HUES48 (cell line): ENCODE data around the gene ECEL1.
"Not testable (repeated sequence)": the region's sequence is repeated elsewhere in the genome, so short reads cannot be mapped to it uniquely, and the experiment has no call there.

Experiments used
- H3K27ac ChIP-seq: one replicate; pipeline ENCODE4 v1.7.0; 2013; ENCODE audit warnings: low read depth, low read length, inconsistent platforms
- H3K27me3 ChIP-seq: 2 replicates; pipeline ENCODE4 v1.6.1; 2013; ENCODE audit warnings: mild to moderate bottlenecking, low read length; ENCODE audit not compliant: control insufficient read depth, insufficient read depth
- H3K36me3 ChIP-seq: 2 replicates; pipeline ENCODE4 v1.6.1; 2013; ENCODE audit warnings: low read length; ENCODE audit not compliant: control insufficient read depth, insufficient read depth
- H3K4me1 ChIP-seq: 2 replicates; pipeline ENCODE4 v1.6.1; 2013; ENCODE audit warnings: mild to moderate bottlenecking, low read length; ENCODE audit not compliant: control insufficient read depth, insufficient read depth
- H3K4me3 ChIP-seq: 2 replicates; pipeline ENCODE4 v1.5.1; 2013; ENCODE audit warnings: mild to moderate bottlenecking, low read depth, low read length
- H3K9ac ChIP-seq: 2 replicates; pipeline ENCODE4 v1.6.1; 2013; ENCODE audit warnings: mild to moderate bottlenecking, low read depth, low read length, moderate library complexity
- H3K9me3 ChIP-seq: 2 replicates; pipeline ENCODE4 v1.6.1; 2013; ENCODE audit warnings: low read length; ENCODE audit not compliant: control insufficient read depth, insufficient read depth

The ECEL1 gene

DNA sequence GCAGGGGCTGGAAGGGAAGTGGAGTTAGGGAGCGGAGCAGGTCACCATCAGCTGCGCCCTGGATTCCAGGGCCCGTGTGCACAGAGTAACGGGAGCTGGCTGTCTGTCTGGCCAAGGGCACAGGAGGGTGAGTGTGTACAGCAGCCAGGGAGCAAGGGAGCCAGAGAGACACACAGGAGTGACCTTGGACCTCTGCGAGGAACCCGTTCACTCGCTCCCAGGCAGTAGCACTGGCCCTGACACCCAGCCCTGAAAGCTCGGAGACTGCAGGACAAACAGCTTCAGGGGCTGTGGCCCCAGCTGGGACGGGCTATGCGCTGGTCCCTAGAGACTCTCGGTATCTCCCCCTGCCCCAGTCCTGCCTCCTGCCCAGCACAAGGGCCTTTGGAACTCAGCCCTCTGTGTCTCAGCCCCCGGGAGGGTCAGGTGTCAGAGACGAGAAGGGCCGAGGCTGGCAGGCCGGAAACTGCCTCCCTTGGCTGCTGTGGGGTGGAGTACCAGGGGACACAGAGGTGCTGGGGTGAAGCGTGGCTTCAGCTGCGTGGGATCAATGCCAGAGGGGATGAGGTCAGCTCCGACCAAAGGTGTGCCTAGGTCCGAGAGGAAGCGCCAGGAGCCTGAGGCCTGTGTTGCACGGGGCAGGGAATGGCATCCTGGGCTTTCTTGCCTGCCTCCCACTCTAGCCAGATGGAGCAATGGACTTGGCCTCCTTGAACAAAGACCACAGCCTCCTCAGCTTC lies 43.8 kb downstream of the ECEL1 start:
- not testable (repeated sequence) for H3K9me3 ChIP-seq, H3K4me1 ChIP-seq, H3K36me3 ChIP-seq, H3K9ac ChIP-seq, H3K4me3 ChIP-seq, H3K27ac ChIP-seq, H3K27me3 ChIP-seq

DNA sequence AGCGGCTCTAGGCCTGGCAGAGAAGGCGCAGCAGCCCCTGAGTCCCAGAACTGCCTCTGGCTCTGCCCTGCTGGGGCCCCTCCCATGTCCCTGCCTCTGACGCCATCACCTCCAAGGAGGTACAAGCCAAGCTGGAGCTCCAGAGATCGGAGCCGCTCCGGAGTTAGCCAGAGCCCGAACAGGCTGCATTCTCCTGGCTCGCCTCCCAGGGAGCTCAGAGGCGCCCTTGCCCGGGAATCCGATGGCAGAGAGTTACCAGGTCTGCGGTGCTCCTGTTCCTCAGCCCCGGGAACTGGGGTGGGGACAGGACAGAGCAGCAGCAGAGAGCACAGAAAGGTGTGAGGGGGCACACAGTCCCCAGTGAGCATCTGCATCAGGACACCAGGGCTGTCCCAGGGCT lies 44.6 kb downstream of the ECEL1 start:
- not testable (repeated sequence) for H3K9me3 ChIP-seq, H3K36me3 ChIP-seq, H3K27me3 ChIP-seq, H3K27ac ChIP-seq, H3K9ac ChIP-seq, H3K4me1 ChIP-seq, H3K4me3 ChIP-seq

DNA sequence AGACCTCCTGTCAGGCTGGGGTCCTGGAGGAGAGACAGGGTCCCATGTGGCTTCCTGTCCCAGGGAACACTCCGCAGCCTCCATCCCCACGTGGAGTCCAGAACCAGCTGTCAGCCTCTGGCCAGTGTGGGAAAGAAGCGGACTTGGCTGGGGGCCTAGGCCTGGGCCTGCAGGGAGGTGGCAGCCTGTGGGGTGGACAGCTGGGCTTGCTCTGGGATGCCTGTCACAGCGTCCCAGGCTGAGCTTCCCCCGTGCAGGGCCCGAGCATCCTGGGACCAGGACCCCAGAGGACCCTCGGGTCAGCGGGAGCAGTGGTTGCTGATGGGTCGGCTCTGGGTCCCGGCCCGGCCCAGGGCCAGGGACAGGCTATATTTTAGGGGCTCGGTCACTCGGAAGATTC lies 45.2 kb downstream of the ECEL1 start:
- H3K4me1 ChIP-seq, H3K27me3 ChIP-seq, H3K4me3 ChIP-seq, H3K9ac ChIP-seq, H3K36me3 ChIP-seq, H3K27ac ChIP-seq, H3K9me3 ChIP-seq: not testable (repeated sequence)

DNA sequence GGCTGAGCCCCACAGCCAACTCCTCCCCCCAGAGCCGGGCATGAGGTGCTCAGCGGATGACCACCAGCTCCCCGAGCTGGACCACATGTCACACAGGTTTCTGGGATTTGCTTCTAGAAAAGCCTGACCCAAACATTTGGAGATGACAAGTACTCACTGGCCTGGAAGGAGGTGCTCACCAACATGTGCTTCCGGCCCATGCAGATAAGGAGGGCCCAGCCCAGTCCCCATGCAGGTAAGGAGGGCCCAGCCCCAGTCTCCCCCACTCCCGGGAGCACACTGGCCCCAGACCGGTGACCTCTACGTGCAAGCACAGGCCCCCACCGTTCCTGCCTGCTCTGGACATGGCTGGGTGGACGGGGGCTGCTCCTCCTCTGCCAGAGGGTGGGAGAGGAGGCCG lies 45.7 kb downstream of the ECEL1 start:
- not testable (repeated sequence) for H3K9me3 ChIP-seq, H3K4me1 ChIP-seq, H3K27me3 ChIP-seq, H3K4me3 ChIP-seq, H3K27ac ChIP-seq, H3K9ac ChIP-seq, H3K36me3 ChIP-seq

DNA sequence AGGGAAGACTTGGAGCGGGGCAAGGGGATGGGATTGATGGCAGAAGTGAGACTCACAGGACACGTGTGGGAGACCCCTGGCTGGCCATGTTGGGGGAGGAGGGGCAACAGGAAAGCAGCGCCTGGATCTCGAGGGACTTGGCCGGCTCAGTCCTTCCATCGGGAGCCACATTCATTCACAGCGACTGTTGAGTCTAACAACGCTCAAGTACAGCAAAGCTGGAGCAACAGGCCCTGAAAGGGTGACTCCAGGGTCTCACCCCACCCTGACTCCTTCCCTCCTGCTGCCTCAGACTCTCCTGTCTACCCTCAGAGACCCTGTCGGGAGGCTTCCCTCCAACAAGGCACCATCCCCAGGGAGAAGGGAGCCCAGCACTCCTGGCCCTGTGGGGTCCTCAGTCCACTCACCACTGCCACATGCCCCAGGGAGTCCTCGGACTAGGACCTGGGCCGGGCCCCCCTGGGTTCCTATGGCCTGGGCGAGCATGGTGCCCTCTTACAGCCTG lies 46.4 kb downstream of the ECEL1 start:
- H3K4me1 ChIP-seq, result 0 out of 2 replicates have a peak, but pooled peaks cover 3% of the 10 kb centered on the region
- no peak overlapping the region for H3K27ac ChIP-seq
- no peak overlapping the region for H3K4me3 ChIP-seq
- H3K27me3 ChIP-seq, result no peaks in the 10 kb centered on the region
- no peaks in the 10 kb centered on the region for H3K9me3 ChIP-seq
- no peaks in the 10 kb centered on the region for H3K36me3 ChIP-seq
- H3K9ac ChIP-seq, result no peak overlapping the region

DNA sequence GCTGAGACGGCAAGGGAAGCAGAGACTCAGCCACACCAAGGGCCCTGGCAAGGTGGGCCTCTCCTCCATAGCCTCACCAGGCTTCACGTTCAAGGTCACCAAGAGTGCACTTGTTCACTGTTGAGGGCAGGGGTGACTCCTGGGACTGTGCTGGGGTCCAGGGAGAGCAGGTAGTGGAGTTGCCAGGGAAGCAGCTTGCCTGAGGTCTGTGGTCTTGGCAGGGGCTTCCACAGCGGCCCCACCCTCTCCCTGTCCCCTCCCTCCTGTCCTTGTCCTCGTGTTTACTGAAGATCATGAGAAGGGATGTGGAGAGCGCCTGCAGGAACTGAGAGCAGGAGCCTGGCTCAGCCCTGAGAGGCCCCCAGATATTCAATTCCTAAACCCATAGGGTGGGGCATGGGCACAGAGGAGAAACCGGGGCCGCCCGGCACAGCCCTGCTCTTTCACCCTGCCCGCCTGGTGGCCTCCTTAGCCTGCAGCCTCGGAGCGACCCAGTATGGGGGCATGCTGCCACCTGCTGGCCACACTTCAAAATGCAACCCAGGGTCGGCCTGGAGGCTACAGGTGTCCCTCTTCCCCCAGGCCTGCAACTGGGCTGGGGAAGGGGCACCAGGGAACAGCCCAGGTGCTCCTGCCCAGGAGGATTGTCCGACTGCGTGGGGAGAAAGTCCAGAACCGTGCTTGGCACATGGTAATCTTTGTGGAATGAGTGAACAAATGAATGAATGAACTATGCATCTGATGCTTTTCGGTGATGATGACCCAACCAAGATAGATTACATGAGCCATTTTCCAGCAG lies 47.2 kb downstream of the ECEL1 start:
- not testable (repeated sequence) for H3K27ac ChIP-seq

DNA sequence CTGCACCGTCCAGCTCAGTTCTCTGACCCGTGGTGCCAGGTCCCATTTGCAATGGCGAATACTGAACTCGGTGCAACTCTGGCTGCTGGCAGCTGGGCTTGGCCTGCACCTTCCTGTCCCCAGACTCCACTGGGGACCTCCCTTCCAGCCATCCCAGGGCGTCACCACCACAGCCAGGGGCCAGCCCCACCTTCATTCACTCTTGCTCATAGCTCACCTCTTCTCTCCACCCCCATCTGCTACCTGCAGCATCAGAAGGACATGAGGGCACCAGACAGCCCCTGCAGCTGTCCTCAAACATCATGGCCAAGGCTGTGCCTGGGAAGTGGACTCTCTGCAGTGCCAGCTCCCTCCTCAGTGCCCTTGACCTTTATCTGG lies 47.9 kb downstream of the ECEL1 start:
- no peaks in the 10 kb centered on the region for H3K27me3 ChIP-seq
- H3K9me3 ChIP-seq, result no peaks in the 10 kb centered on the region
- H3K4me3 ChIP-seq, result no peak overlapping the region
- no peak overlapping the region for H3K9ac ChIP-seq
- H3K27ac ChIP-seq, result no peak overlapping the region
- H3K36me3 ChIP-seq, result no peaks in the 10 kb centered on the region
- H3K4me1 ChIP-seq, result 0 out of 2 replicates have a peak, but pooled peaks cover 3% of the 10 kb centered on the region

More for the DNA sequence above, 47.2 kb downstream of the ECEL1 start:
- H3K36me3 ChIP-seq, H3K27me3 ChIP-seq, H3K9me3 ChIP-seq, H3K9ac ChIP-seq, H3K4me1 ChIP-seq, H3K4me3 ChIP-seq: not testable (repeated sequence)

DNA sequence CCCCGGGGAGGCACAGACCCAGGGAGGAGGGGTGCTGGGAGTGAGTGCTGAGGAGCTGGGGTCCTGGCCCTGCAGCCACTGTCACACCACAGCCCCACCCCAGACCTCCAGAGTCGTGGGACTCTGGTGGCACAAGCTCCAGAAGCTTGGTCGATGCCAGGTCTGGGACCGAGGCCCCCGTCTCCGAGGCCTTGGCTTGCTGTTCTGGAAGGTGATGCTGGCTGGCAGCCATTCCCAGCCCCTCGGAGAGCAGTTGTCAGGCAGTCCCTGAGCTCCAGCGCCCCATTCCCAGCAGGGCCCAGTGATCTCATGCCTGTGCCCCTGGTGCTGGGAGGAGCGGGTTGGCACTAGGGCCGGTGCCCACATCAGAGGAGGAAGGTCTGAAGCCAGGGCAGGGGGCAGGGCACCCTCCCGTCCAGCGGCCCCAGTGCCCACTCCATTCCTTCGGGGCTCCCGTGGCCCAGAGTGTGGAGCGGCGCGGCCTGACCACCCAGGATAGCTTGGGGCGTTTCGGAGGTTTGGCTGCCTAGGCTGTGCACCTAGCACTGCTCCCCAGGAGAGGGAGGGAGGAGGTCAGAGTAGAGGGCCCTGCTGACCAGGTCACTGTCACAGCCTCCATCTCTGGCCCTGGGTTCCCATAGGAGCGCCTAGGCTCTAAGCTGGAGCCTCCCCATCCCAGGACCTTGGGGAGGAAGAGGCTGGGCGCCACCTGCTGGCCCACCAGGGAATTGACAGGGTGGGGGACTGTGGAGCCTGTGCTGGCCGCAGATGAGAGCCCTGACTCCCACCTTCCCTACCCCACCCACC lies 48.5 kb downstream of the ECEL1 start:
- no peaks in the 10 kb centered on the region for H3K27me3 ChIP-seq
- no peak overlapping the region for H3K4me3 ChIP-seq
- H3K27ac ChIP-seq, result no peak overlapping the region
- no peaks in the 10 kb centered on the region for H3K36me3 ChIP-seq
- H3K9ac ChIP-seq, result no peak overlapping the region
- 0 out of 2 replicates have a peak, but pooled peaks cover 3% of the 10 kb centered on the region for H3K4me1 ChIP-seq
- H3K9me3 ChIP-seq, result no peaks in the 10 kb centered on the region

DNA sequence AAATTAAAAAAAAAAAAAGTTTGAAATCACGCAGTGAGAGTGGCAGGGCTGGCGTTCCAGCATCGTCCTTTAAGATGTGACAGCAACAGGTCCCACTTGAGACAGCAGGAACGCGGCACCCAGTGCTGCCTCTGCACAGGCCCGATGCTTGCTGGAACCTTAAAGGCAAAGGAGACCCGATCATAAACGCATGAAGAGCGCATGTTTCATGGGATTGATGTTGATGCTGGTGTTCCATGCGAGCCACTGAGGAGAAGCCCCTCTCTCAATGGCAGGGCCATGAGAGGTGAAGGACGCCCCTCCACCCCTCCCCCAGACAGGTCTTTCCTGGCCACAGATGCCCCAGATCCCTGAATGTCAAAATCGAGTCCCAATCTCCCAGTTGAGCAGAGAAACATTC lies 49.5 kb downstream of the ECEL1 start:
- Histone ChIP-seq H3K36me3 (no peaks in the 10 kb centered on the region), H3K27ac (no peak overlapping the region), H3K4me1 (0 out of 2 replicates have a peak, but pooled peaks cover 3% of the 10 kb centered on the region), H3K9ac (no peak overlapping the region), H3K4me3 (no peak overlapping the region), H3K27me3 (no peaks in the 10 kb centered on the region), H3K9me3 (no peaks in the 10 kb centered on the region)

DNA sequence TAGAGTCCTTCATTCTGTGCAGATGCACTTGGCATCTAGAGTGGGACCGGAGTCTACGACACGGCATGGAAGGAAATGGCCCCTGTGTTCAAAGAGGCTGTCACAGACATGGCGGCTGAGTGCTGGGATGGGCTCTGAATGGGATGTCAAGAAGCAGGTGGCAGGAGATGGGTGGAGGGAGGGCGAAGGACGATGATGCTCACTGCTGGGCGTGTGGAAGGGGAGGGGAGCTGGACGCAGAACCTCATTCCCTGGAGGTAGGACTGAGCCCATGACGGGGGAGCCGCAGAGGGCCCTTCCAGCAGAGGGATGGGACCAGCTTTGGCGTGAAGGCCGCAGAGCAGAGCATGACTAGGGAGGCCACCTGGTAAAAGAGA lies 50.5 kb downstream of the ECEL1 start:
- Histone ChIP-seq H3K9me3 (no peaks in the 10 kb centered on the region), H3K27ac (no peak overlapping the region), H3K4me3 (no peak overlapping the region), H3K9ac (no peak overlapping the region), H3K27me3 (no peaks in the 10 kb centered on the region), H3K36me3 (no peaks in the 10 kb centered on the region), H3K4me1 (peaks cover 11% of the 10 kb centered on the region; the same call in 1 of the 2 replicates)
